Stomach (tissue), 9 donors: ENCODE data around the gene LY6G5B. TPM values are rescaled to one million over a fixed set of nuclear protein-coding genes. Genes with fewer than 3 reads are reported as not detected.
A peak's percentile ranks its signal among the peaks of the same experiment; 100 is the strongest.

Source experiments
- DNase-seq, 2 donors: peaks; one replicate each; pipeline versions ENCODE4 v3.0.0 to v3.0.0-alpha.2; 2013 to 2019
- H3K27ac ChIP-seq, 5 donors: fragments of 200-600 bp in 4 of 5; sonication (generic) in 4 of 5; one replicate each; pipeline ENCODE4 v1.5.1; 2013 to 2019; ENCODE audit warnings: mild to moderate bottlenecking in 1 of 5, moderate library complexity in 1 of 5
- H3K27me3 ChIP-seq, 3 donors: fragments of 200-600 bp; sonication (generic); one replicate each; pipeline ENCODE4 v1.5.1; 2017 to 2019; ENCODE audit warnings: mixed run types in 1 of 3
- H3K36me3 ChIP-seq, 4 donors: fragments of 200-600 bp; sonication (generic); 1 replicate in 3 of 4; 2 replicates in 1 of 4; pipeline ENCODE4 v1.5.1; 2016 to 2019
- H3K4me1 ChIP-seq, 4 donors: fragments of 200-600 bp; sonication (generic); one replicate each; pipeline ENCODE4 v1.5.1; 2016 to 2019
- H3K4me3 ChIP-seq, 4 donors: fragments of 200-600 bp; sonication (generic) in 3 of 4; one replicate each; pipeline ENCODE4 v1.5.1; 2016 to 2019; ENCODE audit warnings: mild to moderate bottlenecking in 1 of 4
- H3K9me3 ChIP-seq, 4 donors: fragments of 200-600 bp; sonication (generic); one replicate each; pipeline ENCODE4 v1.5.1; 2016 to 2019
- CTCF ChIP-seq, 7 experiments: fragments of 450-650 bp in 4 of 7; fragments of 200-600 bp in 3 of 7; sonication (generic) in 3 of 7; IDR thresholded peaks; one replicate each; pipeline ENCODE4 v1.5.1; 2016 to 2019; ENCODE audit warnings: antibody characterized with exemption in 7 of 7, control low read depth in 2 of 7, mild to moderate bottlenecking in 1 of 7
- EP300 ChIP-seq: sonication (generic); formaldehyde crosslinking; IDR thresholded peaks from one replicate; pipeline ENCODE4 v1.6.1; 2017; ENCODE audit warnings: antibody characterized with exemption
- POLR2A ChIP-seq, 4 donors: fragments of 450-650 bp; IDR thresholded peaks; one replicate each; pipeline ENCODE4 v1.6.1; 2016; ENCODE audit warnings: antibody characterized with exemption in 4 of 4, control low read depth in 2 of 4, mild to moderate bottlenecking in 1 of 4, moderate library complexity in 1 of 4
- POLR2AphosphoS5 ChIP-seq, 3 donors: sonication (generic); formaldehyde crosslinking; IDR thresholded peaks; one replicate each; pipeline ENCODE4 v1.6.1; 2016; ENCODE audit warnings: antibody characterized with exemption in 3 of 3
- WGBS, 5 donors: extraction: QIAGEN DNeasy Blood & Tissue Kit in 3 of 5; methylation state at CpG; one replicate each; pipeline versions ENCODE4 v1.1.5 to v1.1.7; 2013 to 2018; 5-methylcytosine and 5-hydroxymethylcytosine counted together
- intact Hi-C: fragments of 100-400 bp; cut with DNase I; formaldehyde crosslinking; loops from one replicate; pipeline ENCODE4 v1.15.1; 2023; ENCODE audit warnings: low total_unique reads
- polyA plus RNA-seq, 3 donors: library from polyadenylated mRNA; stranded (reverse); fragments of 200-250 nt; gene quantifications; one replicate each; pipeline ENCODE4 v1.2.3, GENCODE V29; 2013
- total RNA-seq, 5 donors: library from RNA; depleted of rRNA; stranded (reverse); fragments of >200 nt; gene quantifications; one replicate each; pipeline versions ENCODE4 v1.1.0 to v1.2.3, GENCODE V29; 2014 to 2016
- donor health status: healthy with polysubstance abuse.
- donor health status: Bipolar disorder and iron deficiency.
- donor health status: healthy.

LY6G5B gene
- total and polyA plus RNA-seq, 8 donors = 0.44 to 17.1 (median 4.7) TPM; not detected in 1

GRCh38 chr6:31622684-31623091 is 47.1 kb upstream of the LY6G5B start:
- intact Hi-C loops = no loop called here
- WGBS, 5 donors = 25 to 42% (median 40%) methylated on average over 10 of the region's 10 CpGs
- no peaks in the 10 kb centered on the region for H3K27me3 ChIP-seq
- TF ChIP-seq POLR2AphosphoS5 (IDR thresholded peaks at IDR 0.05) (no peak), EP300 (no peak), POLR2A (IDR thresholded peaks at IDR 0.05) (no peak), CTCF (IDR thresholded peaks at IDR 0.05) (no peak)
- H3K4me1 ChIP-seq = peaks cover 16 to 28% (median 23%) of the 10 kb centered on the region in 4 donors
- H3K9me3 ChIP-seq = no peaks in the 10 kb centered on the region
- peak overlapping the region in 4 of 5 donors; percentile 96 to 99 (median 98) for H3K27ac ChIP-seq
- peak overlapping the region in 2 of 4 donors; percentile 86 to 95 for H3K4me3 ChIP-seq
- peak; percentile 40 to 71 for DNase-seq
- peaks cover 44 to 53% (median 50%) of the 10 kb centered on the region in 4 donors for H3K36me3 ChIP-seq

DNA sequence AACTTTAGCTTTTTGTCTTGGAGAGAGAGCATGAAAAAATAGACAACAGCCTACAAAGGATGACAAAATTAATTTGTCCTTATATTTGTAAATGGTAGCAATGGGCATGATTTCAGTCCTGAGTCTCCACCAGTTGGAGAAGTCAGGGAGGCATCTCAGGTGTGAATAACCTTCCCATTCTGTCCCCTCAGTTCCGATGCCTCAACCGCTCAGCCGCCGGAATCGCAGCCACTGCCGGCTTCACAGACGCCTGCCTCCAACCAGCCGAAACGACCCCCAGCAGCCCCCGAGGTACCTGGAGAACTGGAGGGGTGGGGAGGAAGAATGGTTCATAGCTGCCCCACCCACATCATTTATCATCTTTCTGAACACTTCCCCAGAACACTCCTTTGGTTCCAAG is 45.7 kb upstream of the LY6G5B start:
- intact Hi-C loops = no loop called here
- WGBS, 5 donors = 75 to 90% (median 89%) methylated on average over 10 of the region's 10 CpGs
- no peak for TF ChIP-seq POLR2A (IDR thresholded peaks at IDR 0.05)
- TF ChIP-seq EP300 = no peak
- TF ChIP-seq CTCF (IDR thresholded peaks at IDR 0.05) = no peak
- TF ChIP-seq POLR2AphosphoS5 (IDR thresholded peaks at IDR 0.05) = no peak
- Histone ChIP-seq H3K9me3 (no peaks in the 10 kb centered on the region), H3K36me3 (peaks cover 58 to 67% (median 64%) of the 10 kb centered on the region in 4 donors), H3K27ac (no peak overlapping the region), H3K4me3 (no peak overlapping the region), H3K27me3 (no peaks in the 10 kb centered on the region), H3K4me1 (peaks cover 16 to 28% (median 23%) of the 10 kb centered on the region in 4 donors)
- DNase-seq = peak in 1 of 2 donors; percentile 14

DNA sequence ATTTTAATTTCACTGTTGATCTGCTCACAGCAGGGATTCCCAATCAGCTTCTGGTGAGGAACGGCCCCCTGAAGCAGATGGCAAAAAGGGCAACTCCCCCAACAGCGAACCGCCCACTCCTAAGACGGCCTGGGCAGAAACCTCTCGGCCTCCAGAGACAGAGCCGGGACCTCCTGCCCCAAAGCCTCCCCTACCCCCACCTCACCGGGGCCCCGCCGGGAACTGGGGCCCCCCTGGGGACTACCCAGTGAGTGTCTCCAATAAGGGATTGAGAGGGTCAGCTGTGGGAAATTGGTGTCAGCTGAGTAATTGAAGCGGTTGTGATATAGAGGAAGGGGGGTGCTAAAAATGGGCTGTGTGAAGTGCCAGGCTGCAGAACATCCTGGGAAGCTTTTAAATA is 42.8 kb upstream of the LY6G5B start:
- H3K36me3 ChIP-seq = peaks cover 87 to 96% (median 93%) of the 10 kb centered on the region in 4 donors
- WGBS, 5 donors = 83 to 95% (median 92%) methylated on average over 9 to 10 of the region's 10 CpGs
- H3K27ac ChIP-seq = no peak overlapping the region
- peaks cover 9 to 22% (median 11%) of the 10 kb centered on the region in 4 donors for H3K4me1 ChIP-seq
- H3K4me3 ChIP-seq = no peak overlapping the region
- intact Hi-C loops = no loop called here
- TF ChIP-seq EP300 (no peak), POLR2A (IDR thresholded peaks at IDR 0.05) (no peak), POLR2AphosphoS5 (IDR thresholded peaks at IDR 0.05) (no peak), CTCF (IDR thresholded peaks at IDR 0.05) (no peak)
- no peaks in the 10 kb centered on the region for H3K27me3 ChIP-seq
- no peaks in the 10 kb centered on the region for H3K9me3 ChIP-seq
- no peak for DNase-seq

- DNase-seq = no peak
- 94 to 98% (median 97%) methylated on average over 19 of the region's 19 CpGs for WGBS, 5 donors
- no peak overlapping the region for H3K4me3 ChIP-seq
- peaks cover under 1 to 13% (median 3%) of the 10 kb centered on the region in 4 donors for H3K4me1 ChIP-seq
- intact Hi-C loops = no loop called here
- no peak for TF ChIP-seq POLR2AphosphoS5 (IDR thresholded peaks at IDR 0.05)
- no peak for TF ChIP-seq POLR2A (IDR thresholded peaks at IDR 0.05)
- no peak for TF ChIP-seq CTCF (IDR thresholded peaks at IDR 0.05)
- no peak for TF ChIP-seq EP300
- H3K27ac ChIP-seq = no peak overlapping the region
- peaks cover 95 to 100% (median 99%) of the 10 kb centered on the region in 4 donors for H3K36me3 ChIP-seq
- H3K27me3 ChIP-seq = no peaks in the 10 kb centered on the region
- no peaks in the 10 kb centered on the region for H3K9me3 ChIP-seq
Observed at GRCh38 chr6:31627690-31628287, 42.0 kb upstream of the LY6G5B start.
